ENCODE measurements around the gene POU6F2. TPM values are rescaled to one million over a fixed set of nuclear protein-coding genes. Genes with fewer than 3 reads are reported as not detected.

The POU6F2 gene
- total and polyA plus RNA-seq, 9 of the 15 experiments (the other 6 are each of a cell fraction or from before 2014, with no cell fraction given) = 0.29 to 1.5 (median 0.96) TPM

DNA sequence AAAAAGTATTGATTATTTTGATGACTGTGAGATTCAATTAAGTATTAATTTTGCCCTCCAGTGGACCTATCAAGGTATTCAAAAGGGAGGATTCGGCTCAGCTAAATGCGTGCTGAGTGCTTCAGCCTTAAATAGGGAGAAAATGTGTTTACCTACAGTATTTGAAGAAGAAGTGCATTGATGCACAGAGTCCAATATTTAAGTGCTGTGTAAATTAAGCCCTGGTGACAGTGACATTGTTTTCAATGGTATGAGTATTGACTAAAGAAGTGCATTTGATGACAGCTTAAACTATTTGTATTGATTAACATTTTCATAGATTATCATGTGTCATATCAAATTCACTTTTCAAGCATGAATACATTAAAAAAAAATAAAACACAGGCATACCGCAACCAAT is 106.6 kb downstream of the POU6F2 start:
- FAIRE-seq (no peak), ATAC-seq (no peak), DNase-seq (ENCODE audit: extremely low read depth in 1 of 4, low spot score in 3 of 4) (no peak)
- H4K20me1 ChIP-seq (replicated peaks; ENCODE audit: control insufficient read depth, insufficient read depth, low read length) = no peaks in the 10 kb centered on the region
- ChIA-PET CTCF (ENCODE audit: low intra/inter-chr PET ratio) (no interaction called here), POLR2A (interaction anchor here (1.8 kb wide), 1 partner anchor 9 kb away, joined by 8 read pairs; no protein-coding TSS in a partner anchor)
- intact Hi-C loops (cut with micrococcal nuclease) = loop anchor here (10.0 kb wide), 1 partner anchor 150 kb away; no protein-coding TSS in a partner anchor
- no peak overlapping the region for H3K9ac ChIP-seq (ENCODE audit: insufficient read depth in 1 of 2, low read depth in 2 of 2, low read length in 2 of 2)
- H3K27ac ChIP-seq (ENCODE audit: extremely low read depth, low read depth, low read length) = no peak overlapping the region
- no peaks in the 10 kb centered on the region for H3K4me1 ChIP-seq (replicated peaks in 1 of 2; ENCODE audit: control insufficient read depth in 2 of 2, insufficient read depth in 2 of 2, low read length in 2 of 2)
- no peak overlapping the region for H3K4me3 ChIP-seq
- no peaks in the 10 kb centered on the region for H3K36me3 ChIP-seq (ENCODE audit: control insufficient read depth, insufficient read depth, low read length)
- TF ChIP-seq GABPB2 (CRISPR knock-in tag; conservative IDR thresholded peaks at IDR 0.05) (no peak), IFI16 (CRISPR knock-in tag; IDR thresholded peaks at IDR 0.05) (no peak)
- in situ Hi-C loops (cut with MboI) = no loop called here
- no TSS peak for BruUV-seq (replicated peaks)
- H3K9me3 ChIP-seq (replicated peaks; ENCODE audit: control insufficient read depth, insufficient read depth, low read depth, low read length) = no peaks in the 10 kb centered on the region
- H3K27me3 ChIP-seq (ENCODE audit: control insufficient read depth in 2 of 2, insufficient read depth in 2 of 2, low read length in 2 of 2) = peaks cover 2 to 6% of the 10 kb centered on the region in 2 experiments
- no peaks in the 10 kb centered on the region for H3K79me2 ChIP-seq (ENCODE audit: control insufficient read depth, insufficient read depth, low read length)
- 5% methylated on average over 3 of the region's 3 CpGs for WGBS (ENCODE audit: insufficient coverage, low coverage, missing lambda C conversion rate)
- no peaks in the 10 kb centered on the region for H3K9me1 ChIP-seq (ENCODE audit: control insufficient read depth, insufficient read depth, low read length)
- H3K4me2 ChIP-seq (ENCODE audit: insufficient read depth, low read length) = no peak overlapping the region
- H2AFZ ChIP-seq (ENCODE audit: low read depth, low read length) = no peak overlapping the region

DNA sequence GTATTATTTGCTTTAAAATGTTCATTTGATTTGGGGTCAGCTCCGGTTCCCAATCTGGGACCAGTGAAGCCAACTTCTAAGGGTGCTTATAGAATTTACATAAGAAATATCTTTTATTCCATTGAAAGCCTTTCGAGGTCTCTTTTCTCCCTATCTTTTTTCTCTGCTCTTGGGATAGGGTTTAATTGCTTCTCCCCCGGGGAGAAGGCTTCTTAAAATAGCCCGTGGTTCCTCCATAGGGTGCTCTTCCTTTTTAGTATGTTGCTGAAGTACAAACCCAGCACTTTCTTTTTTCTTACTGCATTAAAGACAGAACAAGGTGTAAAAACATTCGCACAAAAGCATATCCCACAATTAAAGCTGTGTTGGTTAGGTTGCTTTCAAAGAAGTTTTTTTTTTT is 107.5 kb downstream of the POU6F2 start:
- POLR2A ChIA-PET = interaction anchor here (0.6 to 1.8 kb wide), 3 partner anchors 10 to 91 kb away, joined by 3 to 8 read pairs (median 3); no protein-coding TSS in a partner anchor
- intact Hi-C loops (cut with micrococcal nuclease) (loop anchor here (10.0 kb wide), 1 partner anchor 150 kb away; no protein-coding TSS in a partner anchor), in situ Hi-C loops (cut with MboI) (no loop called here)
- peaks cover 2 to 4% of the 10 kb centered on the region in 2 experiments; a peak in 4 of 5 replicates for H3K27me3 ChIP-seq (ENCODE audit: control insufficient read depth in 2 of 2, insufficient read depth in 2 of 2, low read length in 2 of 2)
- no peak for FAIRE-seq
- no peak overlapping the region for H3K4me3 ChIP-seq
- no peaks in the 10 kb centered on the region for H3K4me1 ChIP-seq (replicated peaks in 1 of 2; ENCODE audit: control insufficient read depth in 2 of 2, insufficient read depth in 2 of 2, low read length in 2 of 2)
- no peak overlapping the region for H3K27ac ChIP-seq (ENCODE audit: extremely low read depth, low read depth, low read length)
- H3K79me2 ChIP-seq (ENCODE audit: control insufficient read depth, insufficient read depth, low read length) = no peaks in the 10 kb centered on the region
- no peak overlapping the region for H2AFZ ChIP-seq (ENCODE audit: low read depth, low read length)
- no peaks in the 10 kb centered on the region for H4K20me1 ChIP-seq (replicated peaks; ENCODE audit: control insufficient read depth, insufficient read depth, low read length)
- H3K9me3 ChIP-seq (replicated peaks; ENCODE audit: control insufficient read depth, insufficient read depth, low read depth, low read length) = no peaks in the 10 kb centered on the region
- ATAC-seq = no peak
- no TSS peak for BruUV-seq (replicated peaks)
- no peaks in the 10 kb centered on the region for H3K9me1 ChIP-seq (ENCODE audit: control insufficient read depth, insufficient read depth, low read length)
- no peak overlapping the region for H3K4me2 ChIP-seq (ENCODE audit: insufficient read depth, low read length)
- no peak for DNase-seq (ENCODE audit: extremely low read depth in 1 of 4, low spot score in 3 of 4)
- 1% methylated on average over 5 of the region's 5 CpGs for WGBS (ENCODE audit: insufficient coverage, low coverage, missing lambda C conversion rate)
- H3K9ac ChIP-seq (ENCODE audit: insufficient read depth in 1 of 2, low read depth in 2 of 2, low read length in 2 of 2) = no peak overlapping the region
- H3K36me3 ChIP-seq (ENCODE audit: control insufficient read depth, insufficient read depth, low read length) = no peaks in the 10 kb centered on the region
- CTCF ChIA-PET (ENCODE audit: low intra/inter-chr PET ratio) = interaction anchor here (0.7 kb wide), 1 partner anchor 156 kb away, joined by 4 read pairs; no protein-coding TSS in a partner anchor
- TF ChIP-seq EHMT2 (IDR thresholded peaks at IDR 0.05) = no peak
- TF ChIP-seq, protein P1, sequence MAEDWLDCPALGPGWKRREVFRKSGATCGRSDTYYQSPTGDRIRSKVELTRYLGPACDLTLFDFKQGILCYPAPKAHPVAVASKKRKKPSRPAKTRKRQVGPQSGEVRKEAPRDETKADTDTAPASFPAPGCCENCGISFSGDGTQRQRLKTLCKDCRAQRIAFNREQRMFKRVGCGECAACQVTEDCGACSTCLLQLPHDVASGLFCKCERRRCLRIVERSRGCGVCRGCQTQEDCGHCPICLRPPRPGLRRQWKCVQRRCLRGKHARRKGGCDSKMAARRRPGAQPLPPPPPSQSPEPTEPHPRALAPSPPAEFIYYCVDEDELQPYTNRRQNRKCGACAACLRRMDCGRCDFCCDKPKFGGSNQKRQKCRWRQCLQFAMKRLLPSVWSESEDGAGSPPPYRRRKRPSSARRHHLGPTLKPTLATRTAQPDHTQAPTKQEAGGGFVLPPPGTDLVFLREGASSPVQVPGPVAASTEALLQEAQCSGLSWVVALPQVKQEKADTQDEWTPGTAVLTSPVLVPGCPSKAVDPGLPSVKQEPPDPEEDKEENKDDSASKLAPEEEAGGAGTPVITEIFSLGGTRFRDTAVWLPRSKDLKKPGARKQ (CRISPR knock-in tag; IDR thresholded peaks at IDR 0.05) = no peak
- no peak for TF ChIP-seq SPI1 (IDR thresholded peaks at IDR 0.05; ENCODE audit: borderline replicate concordance, low read depth, low read length)
- no peak for TF ChIP-seq FOXA1 (IDR thresholded peaks at IDR 0.05; ENCODE audit: borderline replicate concordance)
- no peak for TF ChIP-seq GTF2E2 (tag; IDR thresholded peaks at IDR 0.05)
- no peak for TF ChIP-seq RFX5 (IDR thresholded peaks at IDR 0.05; ENCODE audit: low read depth, low read length)
- no peak for TF ChIP-seq PPARD (CRISPR knock-in tag; IDR thresholded peaks at IDR 0.05)
- TF ChIP-seq, protein P2, sequence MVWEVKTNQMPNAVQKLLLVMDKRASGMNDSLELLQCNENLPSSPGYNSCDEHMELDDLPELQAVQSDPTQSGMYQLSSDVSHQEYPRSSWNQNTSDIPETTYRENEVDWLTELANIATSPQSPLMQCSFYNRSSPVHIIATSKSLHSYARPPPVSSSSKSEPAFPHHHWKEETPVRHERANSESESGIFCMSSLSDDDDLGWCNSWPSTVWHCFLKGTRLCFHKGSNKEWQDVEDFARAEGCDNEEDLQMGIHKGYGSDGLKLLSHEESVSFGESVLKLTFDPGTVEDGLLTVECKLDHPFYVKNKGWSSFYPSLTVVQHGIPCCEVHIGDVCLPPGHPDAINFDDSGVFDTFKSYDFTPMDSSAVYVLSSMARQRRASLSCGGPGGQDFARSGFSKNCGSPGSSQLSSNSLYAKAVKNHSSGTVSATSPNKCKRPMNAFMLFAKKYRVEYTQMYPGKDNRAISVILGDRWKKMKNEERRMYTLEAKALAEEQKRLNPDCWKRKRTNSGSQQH (CRISPR knock-in tag; IDR thresholded peaks at IDR 0.05) = no peak
- TF ChIP-seq KLF6 (CRISPR knock-in tag; IDR thresholded peaks at IDR 0.05; ENCODE audit: borderline replicate concordance) = no peak
- TF ChIP-seq, protein P3, sequence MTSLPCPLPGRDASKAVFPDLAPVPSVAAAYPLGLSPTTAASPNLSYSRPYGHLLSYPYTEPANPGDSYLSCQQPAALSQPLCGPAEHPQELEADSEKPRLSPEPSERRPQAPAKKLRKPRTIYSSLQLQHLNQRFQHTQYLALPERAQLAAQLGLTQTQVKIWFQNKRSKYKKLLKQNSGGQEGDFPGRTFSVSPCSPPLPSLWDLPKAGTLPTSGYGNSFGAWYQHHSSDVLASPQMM (CRISPR knock-in tag; IDR thresholded peaks at IDR 0.05) = no peak
